ENCODE results near the gene NFATC2.

DNA sequence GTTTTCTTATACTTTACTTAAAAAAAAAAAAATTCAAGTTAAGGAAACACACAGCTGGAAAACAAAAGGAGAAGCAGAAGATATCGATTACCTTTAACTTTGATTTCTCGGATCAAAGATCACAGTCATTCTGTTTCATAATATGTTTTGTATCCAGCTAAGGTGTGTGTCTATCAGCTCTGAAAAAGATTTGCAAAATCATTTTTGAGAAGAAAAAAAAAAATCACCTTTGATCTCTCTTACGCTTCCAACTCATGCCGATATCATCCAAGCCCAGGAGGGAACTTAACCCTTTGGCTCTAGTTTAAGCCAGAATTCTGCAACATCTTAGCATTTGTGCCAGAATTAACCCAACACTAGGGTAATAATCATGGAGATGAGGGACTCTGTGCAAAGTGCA is 144.0 kb downstream of the NFATC2 start:
- TF ChIP-seq, protein P1, sequence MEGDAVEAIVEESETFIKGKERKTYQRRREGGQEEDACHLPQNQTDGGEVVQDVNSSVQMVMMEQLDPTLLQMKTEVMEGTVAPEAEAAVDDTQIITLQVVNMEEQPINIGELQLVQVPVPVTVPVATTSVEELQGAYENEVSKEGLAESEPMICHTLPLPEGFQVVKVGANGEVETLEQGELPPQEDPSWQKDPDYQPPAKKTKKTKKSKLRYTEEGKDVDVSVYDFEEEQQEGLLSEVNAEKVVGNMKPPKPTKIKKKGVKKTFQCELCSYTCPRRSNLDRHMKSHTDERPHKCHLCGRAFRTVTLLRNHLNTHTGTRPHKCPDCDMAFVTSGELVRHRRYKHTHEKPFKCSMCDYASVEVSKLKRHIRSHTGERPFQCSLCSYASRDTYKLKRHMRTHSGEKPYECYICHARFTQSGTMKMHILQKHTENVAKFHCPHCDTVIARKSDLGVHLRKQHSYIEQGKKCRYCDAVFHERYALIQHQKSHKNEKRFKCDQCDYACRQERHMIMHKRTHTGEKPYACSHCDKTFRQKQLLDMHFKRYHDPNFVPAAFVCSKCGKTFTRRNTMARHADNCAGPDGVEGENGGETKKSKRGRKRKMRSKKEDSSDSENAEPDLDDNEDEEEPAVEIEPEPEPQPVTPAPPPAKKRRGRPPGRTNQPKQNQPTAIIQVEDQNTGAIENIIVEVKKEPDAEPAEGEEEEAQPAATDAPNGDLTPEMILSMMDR (IDR thresholded peaks at IDR 0.05) = no peak
- TF ChIP-seq POLR2AphosphoS5 (IDR thresholded peaks at IDR 0.05) (no peak), POLR2A (IDR thresholded peaks at IDR 0.05) (no peak)

Measured in breast epithelium (tissue), 3 donors.